Parathyroid adenoma (tissue), 2 donors: ENCODE data around the gene ACP7.

Experiments
- H2AFZ ChIP-seq: fragments of 300-600 bp; sonication (generic); one replicate; pipeline ENCODE4 v1.7.0; 2017; ENCODE audit warnings: antibody characterized with exemption, mild to moderate bottlenecking
- H3K27ac ChIP-seq: fragments of 300-600 bp; sonication (generic); one replicate; pipeline ENCODE4 v1.7.0; 2017
- H3K27me3 ChIP-seq: fragments of 300-600 bp; sonication (generic); one replicate; pipeline ENCODE4 v1.7.0; 2017; ENCODE audit warnings: low read length; ENCODE audit not compliant: control insufficient read depth, insufficient read depth
- H3K36me3 ChIP-seq: fragments of 300-600 bp; sonication (generic); one replicate; pipeline ENCODE4 v1.7.0; 2017; ENCODE audit warnings: low read length; ENCODE audit not compliant: control insufficient read depth, insufficient read depth
- H3K4me1 ChIP-seq: fragments of 300-600 bp; sonication (generic); one replicate; pipeline ENCODE4 v1.7.0; 2017; ENCODE audit warnings: control low read depth
- H3K4me2 ChIP-seq: fragments of 300-600 bp; sonication (generic); one replicate; pipeline ENCODE4 v1.7.0; 2017; ENCODE audit warnings: low read length
- H3K4me3 ChIP-seq: fragments of 300-600 bp; sonication (generic); one replicate; pipeline ENCODE4 v1.7.0; 2017; ENCODE audit warnings: low read depth, low read length
- H3K79me2 ChIP-seq: fragments of 300-600 bp; sonication (generic); one replicate; pipeline ENCODE4 v1.7.0; 2017; ENCODE audit warnings: control low read depth
- H3K9ac ChIP-seq: fragments of 300-600 bp; sonication (generic); one replicate; pipeline ENCODE4 v1.7.0; 2017; ENCODE audit warnings: mild to moderate bottlenecking
- H3K9me3 ChIP-seq: fragments of 300-600 bp; sonication (generic); one replicate; pipeline ENCODE4 v1.7.0; 2017; ENCODE audit warnings: low read length; ENCODE audit not compliant: control insufficient read depth
- TF ChIP-seq, protein P1 (sequence below): fragments of 300-600 bp; sonication (generic); IDR thresholded peaks from one replicate; pipeline ENCODE4 v1.7.0; 2017; ENCODE audit warnings: antibody characterized with exemption, mild to moderate bottlenecking
- donor health status: primary hyperparathyroidism.

Gene ACP7

DNA sequence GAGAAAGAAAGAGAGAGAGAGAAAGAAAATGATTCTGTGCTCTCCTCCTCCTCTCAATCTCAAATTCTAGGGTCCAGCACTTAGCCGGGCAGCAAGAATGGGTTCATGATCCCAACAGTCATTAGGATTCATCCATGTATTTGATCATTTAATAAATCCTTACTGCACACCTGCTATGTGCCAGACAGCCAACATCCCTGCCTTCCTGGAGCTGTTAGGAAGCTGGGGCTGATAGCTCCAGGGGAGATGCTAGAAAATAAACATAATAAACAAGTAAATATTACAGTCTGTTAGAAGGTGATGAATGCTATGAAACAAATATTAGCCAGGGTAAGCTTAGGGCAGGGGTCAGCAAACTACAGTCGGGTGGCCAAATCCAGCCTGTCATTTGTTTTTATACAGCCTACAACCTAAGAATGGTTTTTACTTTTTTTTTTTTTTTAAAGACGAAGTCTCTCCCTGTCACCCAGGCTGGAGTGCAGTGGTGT, 9.9 kb upstream of the ACP7 start:
- Histone ChIP-seq H3K9me3 (no peaks in the 10 kb centered on the region), H3K27me3 (no peaks in the 10 kb centered on the region), H3K27ac (no peak overlapping the region)

DNA sequence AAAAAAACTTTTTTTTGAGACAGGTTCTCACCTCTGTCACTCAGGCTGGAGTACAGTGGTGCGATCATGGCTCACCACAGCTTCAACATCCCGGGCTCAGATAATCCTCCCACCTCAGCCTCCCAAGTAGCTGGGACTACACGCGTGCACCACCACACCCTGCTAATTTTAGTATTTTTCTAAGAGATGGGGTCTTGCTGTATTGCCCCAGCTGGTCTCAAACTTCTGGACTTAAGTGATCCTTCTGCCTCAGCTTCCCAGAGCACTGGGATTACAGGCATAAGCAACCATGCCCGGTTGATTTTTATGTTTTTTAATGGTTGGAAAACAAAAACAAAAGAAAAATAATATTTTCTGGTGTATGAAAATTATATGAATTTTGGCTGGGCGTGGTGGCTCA, 9.2 kb upstream of the ACP7 start:
- no peak overlapping the region for H3K4me2 ChIP-seq
- no peaks in the 10 kb centered on the region for H3K79me2 ChIP-seq

More for the DNA sequence above, 9.9 kb upstream of the ACP7 start:
- Histone ChIP-seq H3K4me1 (peaks cover 5% of the 10 kb centered on the region), H3K36me3 (no peaks in the 10 kb centered on the region), H3K9ac (no peak overlapping the region), H2AFZ (no peak overlapping the region), H3K4me3 (no peak overlapping the region), H3K79me2 (no peaks in the 10 kb centered on the region), H3K4me2 (no peak overlapping the region)
- TF ChIP-seq, protein P1, sequence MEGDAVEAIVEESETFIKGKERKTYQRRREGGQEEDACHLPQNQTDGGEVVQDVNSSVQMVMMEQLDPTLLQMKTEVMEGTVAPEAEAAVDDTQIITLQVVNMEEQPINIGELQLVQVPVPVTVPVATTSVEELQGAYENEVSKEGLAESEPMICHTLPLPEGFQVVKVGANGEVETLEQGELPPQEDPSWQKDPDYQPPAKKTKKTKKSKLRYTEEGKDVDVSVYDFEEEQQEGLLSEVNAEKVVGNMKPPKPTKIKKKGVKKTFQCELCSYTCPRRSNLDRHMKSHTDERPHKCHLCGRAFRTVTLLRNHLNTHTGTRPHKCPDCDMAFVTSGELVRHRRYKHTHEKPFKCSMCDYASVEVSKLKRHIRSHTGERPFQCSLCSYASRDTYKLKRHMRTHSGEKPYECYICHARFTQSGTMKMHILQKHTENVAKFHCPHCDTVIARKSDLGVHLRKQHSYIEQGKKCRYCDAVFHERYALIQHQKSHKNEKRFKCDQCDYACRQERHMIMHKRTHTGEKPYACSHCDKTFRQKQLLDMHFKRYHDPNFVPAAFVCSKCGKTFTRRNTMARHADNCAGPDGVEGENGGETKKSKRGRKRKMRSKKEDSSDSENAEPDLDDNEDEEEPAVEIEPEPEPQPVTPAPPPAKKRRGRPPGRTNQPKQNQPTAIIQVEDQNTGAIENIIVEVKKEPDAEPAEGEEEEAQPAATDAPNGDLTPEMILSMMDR = no peak

DNA sequence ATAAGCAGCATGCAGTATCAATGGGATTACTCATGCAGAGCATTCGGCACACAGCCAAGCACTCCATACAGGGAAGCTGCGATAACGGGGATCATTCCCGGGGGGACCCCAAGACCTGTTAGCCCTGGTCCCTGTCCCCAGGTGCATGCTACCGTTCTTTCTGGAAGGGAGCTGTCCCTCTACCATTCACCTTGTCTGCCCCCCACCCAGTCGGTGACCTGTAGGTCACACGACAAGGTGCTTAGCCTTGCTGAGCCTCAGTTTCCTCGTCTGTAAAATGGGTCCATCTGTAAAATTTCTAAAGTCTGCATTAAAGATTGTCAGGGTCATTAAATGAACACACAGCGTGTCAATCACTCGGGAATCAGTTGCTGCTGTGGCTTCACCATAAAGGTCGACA, 6.8 kb upstream of the ACP7 start:
- no peaks in the 10 kb centered on the region for H3K27me3 ChIP-seq
- no peaks in the 10 kb centered on the region for H3K9me3 ChIP-seq
- no peak overlapping the region for H3K4me3 ChIP-seq
- no peaks in the 10 kb centered on the region for H3K79me2 ChIP-seq
- TF ChIP-seq, protein P1 = no peak
- no peak overlapping the region for H3K4me2 ChIP-seq
- peaks cover 9% of the 10 kb centered on the region for H3K4me1 ChIP-seq
- H3K36me3 ChIP-seq = no peaks in the 10 kb centered on the region
- H3K9ac ChIP-seq = no peak overlapping the region
- no peak overlapping the region for H3K27ac ChIP-seq
- H2AFZ ChIP-seq = no peak overlapping the region

More for the DNA sequence above, 9.2 kb upstream of the ACP7 start:
- peaks cover 5% of the 10 kb centered on the region for H3K4me1 ChIP-seq
- no peak overlapping the region for H3K4me3 ChIP-seq
- H3K9me3 ChIP-seq = no peaks in the 10 kb centered on the region
- H3K9ac ChIP-seq = no peak overlapping the region
- TF ChIP-seq, protein P1 = no peak
- H2AFZ ChIP-seq = no peak overlapping the region
- no peaks in the 10 kb centered on the region for H3K27me3 ChIP-seq
- H3K36me3 ChIP-seq = no peaks in the 10 kb centered on the region
- H3K27ac ChIP-seq = no peak overlapping the region

DNA sequence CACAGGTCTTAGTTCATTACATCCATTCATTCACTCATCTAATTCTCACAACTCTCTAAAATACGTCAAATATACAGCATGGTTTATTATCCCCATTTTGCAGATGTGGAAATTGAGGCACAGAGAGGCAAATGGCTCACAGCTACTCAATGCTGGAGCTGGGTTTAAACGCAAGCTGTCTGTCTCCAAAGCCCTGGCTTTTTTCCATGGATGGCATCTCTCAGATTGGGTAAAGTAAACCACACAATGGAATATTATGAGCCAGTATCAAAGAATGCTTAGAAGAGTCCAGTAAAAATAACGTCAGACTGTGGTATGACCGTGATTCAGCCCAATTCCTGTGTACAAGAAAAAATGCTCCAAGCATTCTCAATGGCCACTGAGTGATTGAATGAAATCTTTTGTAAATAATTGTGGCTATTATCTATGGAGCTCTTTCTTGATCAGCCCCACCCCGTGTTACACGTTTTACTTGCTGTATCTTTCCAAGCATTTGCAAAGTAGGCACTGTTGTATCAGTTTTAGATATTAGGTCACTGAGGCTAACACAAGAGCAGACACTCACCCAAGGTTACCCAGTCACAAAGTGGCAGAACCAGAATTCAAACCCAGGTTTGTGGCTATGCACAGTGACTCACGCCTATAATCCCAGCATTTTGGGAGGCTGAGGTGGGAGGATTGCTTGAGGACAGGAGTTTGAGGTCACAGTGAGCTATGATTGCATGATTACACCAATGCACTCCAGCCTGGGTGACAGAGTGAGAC, 5.5 kb upstream of the ACP7 start:
- Histone ChIP-seq H3K79me2 (no peaks in the 10 kb centered on the region), H2AFZ (no peak overlapping the region), H3K27me3 (no peaks in the 10 kb centered on the region), H3K27ac (no peak overlapping the region), H3K36me3 (no peaks in the 10 kb centered on the region), H3K9me3 (no peaks in the 10 kb centered on the region), H3K4me2 (no peak overlapping the region), H3K4me3 (no peak overlapping the region), H3K9ac (no peak overlapping the region), H3K4me1 (peaks cover 16% of the 10 kb centered on the region)
- TF ChIP-seq, protein P1 = no peak

DNA sequence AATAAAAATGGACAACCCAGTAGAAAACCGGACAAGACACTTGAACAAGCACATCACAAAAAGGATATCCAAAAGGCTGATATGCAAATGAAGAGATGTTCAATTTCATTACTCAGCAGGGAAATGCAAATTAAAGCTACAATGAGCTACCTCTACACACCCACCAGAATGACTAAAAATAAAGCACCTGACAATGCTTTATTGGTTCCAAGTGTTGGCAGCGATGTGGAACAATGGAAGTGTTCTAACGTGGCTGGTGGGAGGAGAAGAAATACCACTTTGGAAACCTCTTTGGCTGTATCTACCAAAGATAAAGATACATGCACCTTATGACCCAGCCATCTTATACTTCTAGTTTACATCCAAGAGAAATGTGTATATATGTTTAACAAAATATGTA, 3.7 kb upstream of the ACP7 start:
- no peaks in the 10 kb centered on the region for H3K9me3 ChIP-seq
- TF ChIP-seq, protein P1 = no peak
- H3K4me1 ChIP-seq = peaks cover 11% of the 10 kb centered on the region
- no peak overlapping the region for H3K9ac ChIP-seq
- H3K4me3 ChIP-seq = no peak overlapping the region
- H3K27me3 ChIP-seq = no peaks in the 10 kb centered on the region
- H3K79me2 ChIP-seq = no peaks in the 10 kb centered on the region
- no peak overlapping the region for H2AFZ ChIP-seq
- H3K27ac ChIP-seq = no peak overlapping the region
- no peaks in the 10 kb centered on the region for H3K36me3 ChIP-seq
- no peak overlapping the region for H3K4me2 ChIP-seq
